ENCODE measurements around the gene PSTPIP2. TPM values are rescaled to one million over a fixed set of nuclear protein-coding genes. Genes with fewer than 3 reads are reported as not detected.

Gene PSTPIP2
- total RNA-seq, 1 donor from 2014 or later, result 0.60 TPM

- TF ChIP-seq CTCF (IDR thresholded peaks at IDR 0.05), result no peak
- CTCF ChIA-PET, result no interaction called here
- ATAC-seq (ENCODE audit: low read depth) (no peak), DNase-seq (no peak)
- no peak overlapping the region for H3K27ac Mint-ChIP-seq
- peaks cover 15% of the 10 kb centered on the region for H3K9me3 Mint-ChIP-seq
- H3K27me3 Mint-ChIP-seq, result no peaks in the 10 kb centered on the region
- H3K36me3 Mint-ChIP-seq (ENCODE audit: low read depth), result no peaks in the 10 kb centered on the region
- intact Hi-C loops (cut with micrococcal nuclease), result no loop called here
- peaks cover 3% of the 10 kb centered on the region for H3K4me1 Mint-ChIP-seq
- POLR2A ChIA-PET, result interaction anchor here (0.7 kb wide), 1 partner anchor 54 kb away, joined by 3 read pairs; no protein-coding TSS in a partner anchor
- H3K4me3 Mint-ChIP-seq, result no peak overlapping the region
These were observed 70.2 kb downstream of the PSTPIP2 start for GRCh38 chr18:46001892-46002291.

DNA sequence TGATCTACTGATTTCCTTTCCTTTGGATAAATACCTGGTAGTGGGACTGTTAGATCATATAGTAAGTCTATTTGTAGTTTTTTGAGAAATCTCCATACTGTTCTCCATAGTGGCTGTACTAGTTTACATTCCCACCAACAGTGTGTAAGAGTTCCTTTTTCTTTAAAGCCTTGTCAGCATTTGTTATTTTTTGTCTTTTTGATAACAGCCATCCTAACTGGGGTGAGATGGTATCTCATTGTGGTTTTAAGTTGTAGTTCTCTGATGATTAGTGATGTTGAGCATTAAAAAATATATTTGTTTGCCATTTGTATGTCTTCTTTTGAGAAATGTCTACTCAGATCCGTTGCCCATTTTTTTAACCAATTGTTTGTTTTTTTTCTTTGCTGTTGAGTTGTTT is 71.0 kb downstream of the PSTPIP2 start:
- H3K27me3 Mint-ChIP-seq, result no peaks in the 10 kb centered on the region
- DNase-seq (no peak), ATAC-seq (ENCODE audit: low read depth) (no peak)
- no peak for TF ChIP-seq CTCF (IDR thresholded peaks at IDR 0.05)
- ChIA-PET POLR2A (no interaction called here), CTCF (no interaction called here)
- H3K4me1 Mint-ChIP-seq, result peaks cover 3% of the 10 kb centered on the region
- no peak overlapping the region for H3K4me3 Mint-ChIP-seq
- intact Hi-C loops (cut with micrococcal nuclease), result no loop called here
- H3K27ac Mint-ChIP-seq, result no peak overlapping the region
- peaks cover 15% of the 10 kb centered on the region for H3K9me3 Mint-ChIP-seq
- H3K36me3 Mint-ChIP-seq (ENCODE audit: low read depth), result no peaks in the 10 kb centered on the region

- Mint-ChIP-seq H3K4me3 (no peak overlapping the region), H3K4me1 (peaks cover 3% of the 10 kb centered on the region), H3K27ac (no peak overlapping the region), H3K36me3 (ENCODE audit: low read depth) (no peaks in the 10 kb centered on the region), H3K27me3 (no peaks in the 10 kb centered on the region), H3K9me3 (peaks cover 15% of the 10 kb centered on the region)
- CTCF ChIA-PET, result interaction anchor here (0.6 kb wide), 1 partner anchor 25 kb away, joined by 6 read pairs; no protein-coding TSS in a partner anchor
- intact Hi-C loops (cut with micrococcal nuclease), result no loop called here
- no peak for TF ChIP-seq CTCF (IDR thresholded peaks at IDR 0.05)
- ATAC-seq (ENCODE audit: low read depth), result no peak
- DNase-seq, result no peak
- POLR2A ChIA-PET, result no interaction called here
These were observed 72.5 kb downstream of the PSTPIP2 start for GRCh38 chr18:45999536-45999935.

DNA sequence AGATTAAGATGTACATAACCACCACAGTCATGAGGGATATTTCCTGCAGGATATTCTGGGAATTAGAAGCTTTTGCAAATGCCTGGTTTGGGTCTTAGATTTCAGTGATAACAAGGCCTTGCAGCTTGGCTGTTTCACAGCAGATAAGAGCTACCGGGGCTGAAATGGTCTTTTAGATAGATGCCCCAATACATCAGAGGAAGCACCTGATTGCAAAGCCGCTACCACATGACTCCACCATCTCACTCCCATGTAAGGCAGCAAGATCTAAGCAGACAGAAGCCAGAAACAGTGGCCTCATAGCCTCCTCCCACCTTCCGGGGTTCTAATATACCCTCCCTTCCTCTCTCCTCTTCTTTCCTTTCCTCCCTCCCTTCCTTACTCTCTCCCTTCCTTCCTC is 73.8 kb downstream of the PSTPIP2 start:
- ChIA-PET POLR2A (no interaction called here), CTCF (no interaction called here)
- Mint-ChIP-seq H3K4me3 (no peak overlapping the region), H3K27me3 (no peaks in the 10 kb centered on the region), H3K36me3 (ENCODE audit: low read depth) (no peaks in the 10 kb centered on the region), H3K4me1 (peaks cover 3% of the 10 kb centered on the region), H3K9me3 (peaks cover 15% of the 10 kb centered on the region), H3K27ac (no peak overlapping the region)
- no peak for TF ChIP-seq CTCF (IDR thresholded peaks at IDR 0.05)
- DNase-seq (no peak), ATAC-seq (ENCODE audit: low read depth) (no peak)
- intact Hi-C loops (cut with micrococcal nuclease), result no loop called here

- Mint-ChIP-seq H3K4me3 (no peak overlapping the region), H3K4me1 (peaks cover 3% of the 10 kb centered on the region), H3K27ac (no peak overlapping the region), H3K27me3 (no peaks in the 10 kb centered on the region), H3K9me3 (peaks cover 13% of the 10 kb centered on the region), H3K36me3 (ENCODE audit: low read depth) (no peaks in the 10 kb centered on the region)
- ChIA-PET CTCF (no interaction called here), POLR2A (no interaction called here)
- no peak for ATAC-seq (ENCODE audit: low read depth)
- intact Hi-C loops (cut with micrococcal nuclease), result no loop called here
- no peak for TF ChIP-seq CTCF (IDR thresholded peaks at IDR 0.05)
- DNase-seq, result no peak
These were observed 74.3 kb downstream of the PSTPIP2 start for GRCh38 chr18:45997700-45998151.
